Measurements from ENCODE around the gene TMEM132D. TPM values are rescaled to one million over a fixed set of nuclear protein-coding genes. Genes with fewer than 3 reads are reported as not detected.
"Not testable (repeated sequence)": the region's sequence is repeated elsewhere in the genome, so short reads cannot be mapped to it uniquely, and the experiment has no call there.

TMEM132D gene
- total RNA-seq, 1 donor from 2014 or later = 1.1 TPM

DNA sequence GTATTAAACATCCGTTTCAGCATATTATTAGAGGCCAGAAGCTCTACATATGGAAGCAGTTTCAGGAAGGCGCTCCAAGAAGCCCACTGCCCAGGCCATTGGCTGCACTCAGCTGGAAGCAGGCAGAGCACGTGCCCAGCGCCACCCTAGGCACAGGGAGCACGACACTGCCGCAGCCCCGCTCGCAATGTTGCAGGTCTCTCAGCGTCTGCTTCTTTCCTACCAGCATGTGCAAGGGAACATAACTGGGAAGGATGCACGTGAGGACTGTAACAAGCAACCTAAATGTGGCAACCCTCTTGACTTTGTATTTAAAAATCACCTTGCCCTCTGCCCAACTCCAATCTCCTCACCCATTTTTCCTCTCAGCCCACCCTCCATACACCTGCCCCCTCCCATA is 3.5 kb downstream of the TMEM132D start:
- Histone ChIP-seq H3K36me3 (no peaks in the 10 kb centered on the region), H3K4me3 (no peak overlapping the region), H3K27me3 (peaks cover 66% of the 10 kb centered on the region), H4K20me1 (ENCODE audit: low read depth) (peaks cover 12% of the 10 kb centered on the region), H3K4me2 (no peak overlapping the region), H2AFZ (replicated peaks) (no peak overlapping the region), H3K79me2 (ENCODE audit: low read depth) (no peaks in the 10 kb centered on the region), H3K9me3 (ENCODE audit: low read depth) (no peaks in the 10 kb centered on the region), H3K9ac (no peak overlapping the region), H3F3A (ENCODE audit: low read depth) (peaks cover 2% of the 10 kb centered on the region), H3K27ac (no peak overlapping the region), H3K4me1 (peaks cover 12% of the 10 kb centered on the region)
- Mint-ChIP-seq H3K36me3 (peaks cover 12% of the 10 kb centered on the region), H3K9me3 (peaks cover 7% of the 10 kb centered on the region), H3K4me1 (peaks cover 26% of the 10 kb centered on the region), H3K27me3 (ENCODE audit: insufficient read depth, low read depth) (peaks cover 16% of the 10 kb centered on the region), H3K4me3 (no peak overlapping the region), H3K27ac (no peak overlapping the region)
- TF ChIP-seq EZH2phosphoT487 (IDR thresholded peaks at IDR 0.05) = no peak
- TF ChIP-seq, protein P1, sequence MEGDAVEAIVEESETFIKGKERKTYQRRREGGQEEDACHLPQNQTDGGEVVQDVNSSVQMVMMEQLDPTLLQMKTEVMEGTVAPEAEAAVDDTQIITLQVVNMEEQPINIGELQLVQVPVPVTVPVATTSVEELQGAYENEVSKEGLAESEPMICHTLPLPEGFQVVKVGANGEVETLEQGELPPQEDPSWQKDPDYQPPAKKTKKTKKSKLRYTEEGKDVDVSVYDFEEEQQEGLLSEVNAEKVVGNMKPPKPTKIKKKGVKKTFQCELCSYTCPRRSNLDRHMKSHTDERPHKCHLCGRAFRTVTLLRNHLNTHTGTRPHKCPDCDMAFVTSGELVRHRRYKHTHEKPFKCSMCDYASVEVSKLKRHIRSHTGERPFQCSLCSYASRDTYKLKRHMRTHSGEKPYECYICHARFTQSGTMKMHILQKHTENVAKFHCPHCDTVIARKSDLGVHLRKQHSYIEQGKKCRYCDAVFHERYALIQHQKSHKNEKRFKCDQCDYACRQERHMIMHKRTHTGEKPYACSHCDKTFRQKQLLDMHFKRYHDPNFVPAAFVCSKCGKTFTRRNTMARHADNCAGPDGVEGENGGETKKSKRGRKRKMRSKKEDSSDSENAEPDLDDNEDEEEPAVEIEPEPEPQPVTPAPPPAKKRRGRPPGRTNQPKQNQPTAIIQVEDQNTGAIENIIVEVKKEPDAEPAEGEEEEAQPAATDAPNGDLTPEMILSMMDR (IDR thresholded peaks at IDR 0.05) = no peak
- no peak for TF ChIP-seq EZH2 (IDR thresholded peaks at IDR 0.05)
- no peak for DNase-seq (ENCODE audit: low spot score)

DNA sequence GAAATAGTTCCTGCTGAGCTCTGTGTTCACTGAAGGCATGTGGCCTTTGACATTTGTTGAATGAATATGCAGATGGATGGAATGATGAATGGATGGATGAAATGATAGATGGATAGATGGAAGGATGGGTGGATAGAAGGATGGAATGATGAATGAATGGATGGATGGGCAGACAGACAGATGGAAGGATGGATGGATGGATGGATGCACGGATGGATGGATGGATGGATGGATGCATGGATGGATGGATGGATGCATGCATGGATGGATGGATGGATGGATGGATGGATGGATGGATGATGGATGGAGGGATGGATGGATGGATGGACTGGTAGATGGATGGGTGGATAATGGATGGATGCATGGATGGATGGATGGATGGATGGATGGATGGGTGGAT is 4.8 kb downstream of the TMEM132D start:
- not testable (repeated sequence) for H4K20me1 ChIP-seq (ENCODE audit: low read depth); H2AFZ ChIP-seq (replicated peaks); H3K4me3 ChIP-seq; H3K79me2 ChIP-seq (ENCODE audit: low read depth); H3K27ac Mint-ChIP-seq; H3K27me3 Mint-ChIP-seq (ENCODE audit: insufficient read depth, low read depth); H3K27ac ChIP-seq; H3K9me3 ChIP-seq (ENCODE audit: low read depth); DNase-seq (ENCODE audit: low spot score); H3K4me3 Mint-ChIP-seq; H3K4me2 ChIP-seq; H3K36me3 ChIP-seq; H3F3A ChIP-seq (ENCODE audit: low read depth); H3K9ac ChIP-seq
- H3K4me1 Mint-ChIP-seq = peaks cover 21% of the 10 kb centered on the region
- Histone ChIP-seq H3K4me1 (peaks cover 12% of the 10 kb centered on the region), H3K27me3 (peaks cover 53% of the 10 kb centered on the region)
- peaks cover 21% of the 10 kb centered on the region for H3K36me3 Mint-ChIP-seq
- peaks cover 14% of the 10 kb centered on the region for H3K9me3 Mint-ChIP-seq

DNA sequence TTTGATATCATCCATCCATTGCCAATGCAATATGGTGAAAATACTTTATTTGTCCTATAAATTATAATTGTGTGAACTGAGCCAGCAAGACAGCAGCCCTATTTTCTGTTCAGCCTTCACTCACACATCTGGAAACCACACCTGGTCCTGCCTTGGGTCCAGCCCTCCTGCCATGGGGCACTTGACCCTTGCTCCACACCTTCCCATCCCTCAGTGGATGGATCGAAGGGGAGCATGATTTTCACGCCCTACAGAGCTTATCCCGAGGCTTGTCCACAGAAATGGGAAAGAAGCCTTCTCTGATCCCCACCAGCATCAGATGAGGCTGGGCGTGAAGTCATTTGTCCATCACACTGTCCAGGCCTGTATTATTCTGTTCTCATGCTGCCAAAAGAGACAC is 10.1 kb downstream of the TMEM132D start:
- Mint-ChIP-seq H3K4me1 (no peaks in the 10 kb centered on the region), H3K36me3 (peaks cover 34% of the 10 kb centered on the region), H3K9me3 (peaks cover 14% of the 10 kb centered on the region), H3K4me3 (no peak overlapping the region), H3K27me3 (ENCODE audit: insufficient read depth, low read depth) (no peaks in the 10 kb centered on the region), H3K27ac (no peak overlapping the region)
- Histone ChIP-seq H3K4me1 (no peaks in the 10 kb centered on the region), H2AFZ (replicated peaks) (no peak overlapping the region), H3K4me3 (no peak overlapping the region), H3K4me2 (no peak overlapping the region), H3K36me3 (no peaks in the 10 kb centered on the region), H4K20me1 (ENCODE audit: low read depth) (no peaks in the 10 kb centered on the region), H3K27ac (no peak overlapping the region), H3K9ac (no peak overlapping the region), H3K9me3 (ENCODE audit: low read depth) (no peaks in the 10 kb centered on the region), H3K27me3 (peaks cover 6% of the 10 kb centered on the region), H3F3A (ENCODE audit: low read depth) (no peaks in the 10 kb centered on the region), H3K79me2 (ENCODE audit: low read depth) (no peaks in the 10 kb centered on the region)
- no peak for TF ChIP-seq EZH2phosphoT487 (IDR thresholded peaks at IDR 0.05)
- TF ChIP-seq, protein P1 (IDR thresholded peaks at IDR 0.05) = no peak
- no peak for TF ChIP-seq EZH2 (IDR thresholded peaks at IDR 0.05)
- DNase-seq (ENCODE audit: low spot score) = no peak

DNA sequence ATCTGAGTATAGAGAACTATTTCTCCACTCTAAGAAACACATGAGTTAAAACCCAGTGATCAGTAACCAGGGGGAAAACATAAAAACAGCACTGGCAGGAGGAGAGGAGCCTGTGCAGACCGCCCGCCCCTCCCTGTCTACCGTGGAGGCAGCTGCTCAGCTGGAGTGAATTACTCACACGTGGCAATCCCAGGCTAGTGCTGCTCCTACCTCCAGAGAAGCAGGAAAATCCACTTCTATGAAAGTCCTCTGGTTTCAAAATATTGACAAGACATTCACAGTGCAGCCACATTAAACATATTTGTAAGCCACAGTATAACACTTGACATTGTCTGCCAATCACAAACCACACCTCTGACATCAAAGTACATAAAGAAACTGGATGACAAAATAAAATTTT is 16.7 kb downstream of the TMEM132D start:
- H4K20me1 ChIP-seq (ENCODE audit: low read depth) = no peaks in the 10 kb centered on the region
- H3K9me3 ChIP-seq (ENCODE audit: low read depth) = no peaks in the 10 kb centered on the region
- H3K9me3 Mint-ChIP-seq = peaks cover 2% of the 10 kb centered on the region
- no peak overlapping the region for H3K4me3 ChIP-seq
- no peak overlapping the region for H3K4me2 ChIP-seq
- no peaks in the 10 kb centered on the region for H3K27me3 ChIP-seq
- H3K4me1 Mint-ChIP-seq = peaks cover 11% of the 10 kb centered on the region
- no peaks in the 10 kb centered on the region for H3K4me1 ChIP-seq
- no peak overlapping the region for H3K9ac ChIP-seq
- peaks cover 11% of the 10 kb centered on the region for H3K36me3 Mint-ChIP-seq
- H3K27me3 Mint-ChIP-seq (ENCODE audit: insufficient read depth, low read depth) = peaks cover under 1% of the 10 kb centered on the region
- H3F3A ChIP-seq (ENCODE audit: low read depth) = no peaks in the 10 kb centered on the region
- no peak overlapping the region for H3K27ac ChIP-seq
- no peaks in the 10 kb centered on the region for H3K36me3 ChIP-seq
- TF ChIP-seq EZH2 (IDR thresholded peaks at IDR 0.05) (no peak), EZH2phosphoT487 (IDR thresholded peaks at IDR 0.05) (no peak)
- TF ChIP-seq, protein P1 (IDR thresholded peaks at IDR 0.05) = no peak
- no peak for DNase-seq (ENCODE audit: low spot score)
- no peak overlapping the region for H3K27ac Mint-ChIP-seq
- H2AFZ ChIP-seq (replicated peaks) = no peak overlapping the region
- no peaks in the 10 kb centered on the region for H3K79me2 ChIP-seq (ENCODE audit: low read depth)
- no peak overlapping the region for H3K4me3 Mint-ChIP-seq
